Right lung (tissue), 5 donors: ENCODE measurements around the gene S1PR4. TPM values are rescaled to one million over a fixed set of nuclear protein-coding genes. Genes with fewer than 3 reads are reported as not detected.
"Not testable (repeated sequence)": the region's sequence is repeated elsewhere in the genome, so short reads cannot be mapped to it uniquely, and the experiment has no call there.

Experiments used
- DNase-seq, 2 donors: peaks; one replicate each; pipeline ENCODE4 v3.0.0-alpha.2; 2013
- polyA plus RNA-seq, 5 donors: library from polyadenylated mRNA; unstranded; fragments of 120-200 nt; gene quantifications; one replicate each; pipeline versions ENCODE4 v1.2.1 to v1.2.3, GENCODE V29; 2013; ENCODE audit warnings: inconsistent platforms in 1 of 5, low replicate concordance in 1 of 5; ENCODE audit not compliant: insufficient read length in 5 of 5, insufficient read depth in 1 of 5

Gene S1PR4
- polyA plus RNA-seq, 5 donors, result 1.2 to 2.8 (median 1.7) TPM

DNA sequence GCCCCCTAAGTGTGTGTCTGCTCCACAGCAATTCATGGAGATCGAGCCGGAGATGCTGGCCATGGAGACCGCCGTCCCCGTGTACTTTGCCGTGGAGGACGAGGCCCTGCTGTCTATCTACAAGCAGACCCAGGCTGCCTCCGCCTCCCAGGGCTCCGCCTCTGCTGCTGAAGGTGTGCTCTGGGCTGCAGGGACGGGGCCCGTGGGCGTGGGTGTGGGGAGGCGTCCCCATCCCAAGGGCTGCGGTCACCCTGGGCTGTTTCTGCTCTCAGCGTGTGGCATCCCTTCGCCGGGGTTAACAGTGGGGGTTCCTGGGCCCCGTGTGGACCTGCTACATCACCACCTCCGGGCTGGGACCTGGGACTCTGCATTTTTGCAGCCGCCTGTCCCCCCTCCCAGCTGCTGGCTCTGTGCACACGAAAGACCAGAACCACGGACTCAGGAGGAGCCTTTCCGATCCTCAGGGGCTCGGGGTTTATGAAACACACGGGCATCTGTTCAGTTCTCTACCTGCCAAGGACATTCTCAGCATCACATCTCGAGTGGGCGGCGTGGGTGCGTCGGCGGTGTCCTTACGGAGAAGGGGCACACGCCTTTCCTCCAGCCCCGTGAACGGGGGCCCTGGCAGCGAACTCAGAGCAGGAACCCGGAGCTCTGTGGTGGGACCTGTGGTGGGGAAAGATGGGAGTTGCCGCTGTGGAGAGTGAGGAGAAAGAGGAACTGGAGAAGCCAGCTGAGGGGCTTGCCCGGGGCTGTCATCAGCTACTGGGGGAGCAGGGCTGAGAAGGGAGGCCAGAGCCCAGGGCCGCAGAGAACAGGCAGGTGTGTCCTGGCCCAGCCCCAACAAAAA, 14.9 kb downstream of the S1PR4 start:
- no peak for DNase-seq

DNA sequence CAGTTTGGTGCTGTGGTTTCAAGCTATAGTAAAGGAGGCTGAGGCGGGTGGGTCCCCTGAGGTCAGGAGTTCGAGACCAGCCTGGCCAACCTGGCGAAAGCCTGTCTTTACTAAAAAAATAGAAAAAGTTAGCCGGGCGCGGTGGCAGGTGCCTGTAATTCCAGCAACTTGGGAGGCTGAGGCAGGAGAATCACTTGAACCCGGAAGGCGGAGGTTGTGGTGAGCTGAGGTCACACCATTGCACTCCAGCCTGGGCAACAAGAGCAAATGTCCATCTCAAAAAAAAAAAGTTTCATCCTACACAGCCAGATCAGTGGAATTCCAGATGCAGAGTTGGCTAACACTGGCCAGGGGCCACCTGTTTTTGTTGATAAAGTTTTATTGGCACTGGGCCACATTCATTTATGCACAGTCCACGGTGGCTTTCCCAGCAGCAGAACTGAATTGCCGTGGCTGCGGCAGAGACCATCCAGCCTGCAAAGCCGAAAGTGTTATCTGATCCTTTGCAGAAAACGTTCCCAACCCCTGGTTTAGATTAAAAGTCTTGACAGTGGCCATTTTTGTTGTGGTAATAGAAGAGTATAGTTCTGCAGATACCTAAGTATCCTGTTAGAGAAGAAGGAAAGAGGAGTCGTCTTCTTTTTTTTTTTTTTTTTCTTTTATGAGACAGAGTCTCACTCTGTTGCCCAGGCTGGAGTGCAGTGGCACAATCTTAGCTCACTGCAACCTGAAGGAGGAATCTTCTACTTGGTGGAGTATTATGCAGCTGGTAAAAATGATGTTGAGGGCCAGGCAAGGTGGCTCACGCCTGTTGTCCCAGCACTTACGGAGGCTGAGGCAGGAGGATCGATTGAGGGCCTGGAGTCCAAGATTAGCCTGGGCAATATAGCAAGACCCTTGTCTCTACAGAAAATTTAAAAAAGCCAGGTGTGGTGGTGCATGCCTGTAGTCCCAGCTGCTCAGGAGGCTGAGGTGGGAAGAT, 15.8 kb downstream of the S1PR4 start:
- DNase-seq, result no peak

DNA sequence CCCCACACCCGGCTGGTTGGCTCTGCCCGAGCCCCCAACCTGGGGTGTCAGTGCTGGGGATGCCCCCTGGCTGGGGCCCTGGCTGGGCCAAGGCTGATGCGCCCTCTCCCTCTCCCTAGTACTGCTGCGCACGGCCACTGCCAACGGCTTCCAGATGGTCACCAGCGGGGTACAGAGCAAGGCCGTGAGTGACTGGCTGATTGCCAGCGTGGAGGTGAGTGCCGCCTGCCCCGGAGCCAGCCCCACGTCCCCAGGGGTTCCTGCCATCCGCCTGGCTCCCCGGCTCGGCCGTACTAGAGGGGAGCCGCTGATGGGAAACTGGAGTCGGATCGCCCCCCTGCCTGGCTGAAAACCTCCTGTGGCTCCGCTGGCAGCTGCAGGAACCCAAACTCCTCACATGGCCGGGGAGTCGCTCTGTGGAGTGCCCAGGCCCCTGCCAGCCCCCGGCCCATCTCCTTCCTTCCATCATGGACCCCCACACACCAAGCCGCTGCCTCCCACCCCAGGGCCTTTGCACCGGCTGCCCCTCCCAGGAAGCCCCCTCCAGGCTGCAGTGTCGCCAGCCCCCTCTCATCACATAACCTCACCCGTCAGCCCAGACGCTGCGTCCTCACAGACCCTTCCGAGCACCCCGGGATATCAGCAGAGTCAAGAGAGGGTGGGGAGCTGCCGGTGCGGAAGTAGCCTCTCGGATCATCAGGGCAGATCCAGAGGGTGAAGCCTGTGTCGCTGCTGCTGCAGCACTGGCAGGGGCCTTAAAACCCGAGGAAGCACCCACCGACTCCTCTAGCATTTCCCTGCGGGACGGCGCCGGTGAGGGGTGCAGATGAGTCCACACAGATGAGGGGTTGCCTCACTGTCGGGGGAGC, 17.7 kb downstream of the S1PR4 start:
- no peak for DNase-seq

DNA sequence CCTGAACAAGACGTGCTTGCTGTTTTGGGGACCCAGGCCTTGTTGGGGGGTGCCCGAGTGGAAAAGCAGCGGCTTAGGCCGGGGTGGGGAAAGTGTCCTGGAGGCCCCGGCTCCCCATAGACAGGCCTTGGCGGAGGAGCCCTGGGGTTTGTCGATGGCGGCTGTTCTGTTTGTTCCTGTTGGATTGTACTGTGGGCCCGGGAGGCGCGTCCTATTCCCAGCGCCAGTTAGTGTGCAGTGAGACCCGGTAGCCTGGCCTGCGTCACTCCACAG, 18.3 kb downstream of the S1PR4 start:
- no peak for DNase-seq

DNA sequence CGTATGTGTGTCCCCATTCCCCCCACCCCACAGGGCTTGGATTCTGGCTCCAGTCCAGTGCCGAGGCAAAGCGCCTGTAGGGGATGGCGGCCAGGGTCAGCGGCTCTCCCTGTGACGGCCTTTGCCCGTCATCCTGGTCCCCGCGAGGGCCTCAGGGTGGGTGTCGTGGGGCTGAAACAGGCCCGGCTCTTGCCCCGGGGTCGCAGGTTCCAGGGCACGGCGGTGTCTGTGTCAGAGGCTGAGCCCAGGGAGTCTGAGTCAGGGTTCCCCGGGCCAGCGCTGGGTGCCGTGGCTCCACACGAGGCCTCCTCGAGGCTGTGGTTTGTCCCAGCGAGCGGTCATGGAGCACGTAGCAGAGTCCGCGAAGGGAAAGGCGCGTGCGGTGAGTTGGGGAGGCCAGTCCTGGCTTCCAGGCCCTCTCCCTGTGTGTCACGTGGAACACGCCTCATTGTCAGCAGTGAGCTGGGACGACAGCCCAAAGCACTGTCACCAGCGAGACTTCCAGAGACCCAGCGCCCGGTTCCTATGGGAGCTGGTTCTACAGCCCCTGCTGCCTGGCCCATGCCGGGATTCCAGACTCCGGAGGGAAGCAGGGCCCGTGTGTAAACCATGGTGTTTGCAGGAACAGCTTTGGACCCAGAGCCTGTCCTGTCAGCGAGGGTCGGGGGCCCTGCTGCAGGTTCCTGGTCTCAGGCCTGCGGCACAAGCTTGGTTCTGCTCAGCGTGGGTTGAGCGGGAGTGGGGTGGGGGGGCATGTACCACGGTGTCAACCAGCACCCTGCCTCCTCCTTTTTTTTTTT, 20.5 kb downstream of the S1PR4 start:
- no peak for DNase-seq

DNA sequence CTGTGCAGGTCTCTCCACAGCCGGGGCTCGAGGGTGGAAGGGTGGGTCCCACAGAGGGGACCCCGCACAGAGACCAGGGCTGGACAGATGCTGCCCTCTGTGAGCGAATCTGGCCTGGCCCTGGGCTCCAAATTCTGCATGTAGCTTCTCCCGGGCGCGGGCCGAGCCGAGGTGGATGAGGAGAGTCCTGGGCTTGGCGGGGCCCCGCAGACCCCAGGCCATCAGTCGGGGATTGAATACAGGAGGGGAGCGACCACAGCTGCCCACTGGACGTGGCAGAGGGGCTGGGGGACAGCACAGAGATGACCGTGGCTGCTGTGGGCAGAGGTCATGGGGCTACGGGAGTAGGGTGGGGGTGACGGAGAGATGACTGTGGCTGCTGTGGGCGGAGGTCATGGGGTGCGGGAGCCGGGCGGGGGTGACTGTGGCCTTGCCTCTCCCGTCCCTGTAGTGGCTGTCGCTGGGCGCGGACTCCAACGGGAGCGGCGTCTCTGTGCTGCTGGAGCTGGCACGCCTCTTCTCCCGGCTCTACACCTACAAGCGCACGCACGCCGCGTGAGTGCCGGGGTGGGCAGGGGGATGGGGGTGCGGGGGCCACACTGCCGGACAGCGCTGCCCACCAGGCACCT, 22.6 kb downstream of the S1PR4 start:
- no peak for DNase-seq

DNA sequence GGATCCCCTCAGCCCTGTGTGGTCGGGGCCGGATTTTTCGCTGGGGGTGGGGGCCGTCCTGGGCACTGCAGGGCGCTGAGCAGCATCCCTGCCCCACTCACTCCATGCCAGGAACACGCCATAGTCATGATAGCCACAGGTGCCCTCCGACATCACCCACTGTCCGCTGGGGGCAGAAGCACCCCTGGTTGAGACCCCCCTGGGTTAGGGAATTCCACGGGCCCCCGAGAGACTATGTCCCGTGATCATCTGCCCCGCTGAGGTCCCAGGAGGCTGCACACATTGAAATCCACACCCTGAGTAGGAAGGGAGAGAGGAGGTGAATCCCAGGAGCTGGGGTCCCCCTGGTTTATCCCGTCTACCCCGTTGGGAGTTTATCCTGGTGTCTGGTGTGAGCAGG, 23.3 kb downstream of the S1PR4 start:
- DNase-seq, result no peak

DNA sequence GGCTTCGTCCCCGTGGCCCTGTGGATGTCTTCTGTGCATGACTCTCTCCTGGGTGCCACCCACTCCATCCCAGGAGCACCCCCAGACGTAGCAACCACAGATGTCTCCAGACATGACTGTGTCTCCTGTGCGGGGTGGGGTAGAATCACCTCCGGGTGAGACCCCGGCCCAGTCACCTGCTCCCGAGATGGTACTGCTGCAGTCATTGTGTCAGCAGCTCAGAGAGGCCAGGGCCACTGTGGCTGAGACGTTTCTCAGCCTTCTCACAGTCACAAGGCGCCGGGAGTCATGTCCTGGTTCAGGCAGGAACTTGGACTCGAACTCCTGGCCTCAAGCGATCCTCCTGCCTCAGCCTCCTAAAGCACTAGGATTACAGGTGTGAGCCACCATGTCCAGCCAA, 23.8 kb downstream of the S1PR4 start:
- no peak for DNase-seq

DNA sequence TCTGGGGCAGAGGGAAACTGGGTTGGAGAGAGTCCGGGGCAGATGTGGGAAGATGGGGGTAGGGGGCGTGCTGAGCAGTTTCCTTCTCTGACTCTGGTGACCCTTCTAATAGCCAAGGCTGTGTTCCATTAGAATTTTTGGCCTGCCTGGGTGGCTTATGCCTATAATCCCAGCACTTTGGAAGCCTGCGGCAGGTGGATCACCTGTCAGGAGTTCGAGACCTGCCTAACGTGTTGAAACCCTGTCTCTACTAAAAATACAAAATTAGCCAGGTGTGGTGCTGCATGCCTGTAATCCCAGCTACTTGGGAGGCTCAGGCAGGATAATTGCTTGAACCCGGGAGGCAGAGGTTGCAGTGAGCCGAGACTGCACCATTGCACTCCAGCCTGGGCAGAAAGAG, 24.3 kb downstream of the S1PR4 start:
- DNase-seq, result not testable (repeated sequence)

DNA sequence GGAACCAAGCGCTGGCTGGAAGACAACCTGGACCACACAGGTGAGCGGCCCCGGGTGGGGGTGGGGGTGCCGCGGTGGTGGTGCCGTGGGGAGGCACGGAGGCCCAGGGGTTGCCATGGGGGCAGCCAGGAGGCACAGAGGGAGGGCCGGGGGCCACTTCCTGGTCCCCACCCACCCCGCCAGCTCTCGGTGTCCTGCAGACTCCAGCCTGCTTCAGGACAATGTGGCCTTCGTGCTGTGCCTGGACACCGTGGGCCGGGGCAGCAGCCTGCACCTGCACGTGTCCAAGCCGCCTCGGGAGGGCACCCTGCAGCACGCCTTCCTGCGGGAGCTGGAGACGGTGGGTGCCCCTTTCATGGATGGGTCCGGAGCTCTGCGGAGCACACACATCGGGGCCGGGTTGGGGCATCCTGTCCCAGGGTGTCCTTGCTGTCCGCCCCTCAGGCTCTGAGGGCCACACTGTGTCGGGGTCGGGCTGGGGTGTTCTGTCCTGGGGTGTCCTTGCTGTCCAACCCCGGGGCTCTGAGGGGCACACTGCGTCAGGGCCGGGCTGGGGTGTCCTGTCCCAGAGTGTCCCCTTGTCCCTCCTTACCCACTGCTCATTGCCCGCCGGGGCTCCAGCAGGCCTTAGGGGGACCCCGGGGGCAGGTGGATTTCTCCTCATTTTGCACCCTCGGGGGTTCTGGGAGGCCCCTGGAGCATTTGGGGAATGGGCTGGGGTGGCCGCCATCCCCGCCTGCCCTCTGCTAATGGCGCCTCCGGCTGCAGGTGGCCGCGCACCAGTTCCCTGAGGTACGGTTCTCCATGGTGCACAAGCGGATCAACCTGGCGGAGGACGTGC, 25.5 kb downstream of the S1PR4 start:
- no peak for DNase-seq

DNA sequence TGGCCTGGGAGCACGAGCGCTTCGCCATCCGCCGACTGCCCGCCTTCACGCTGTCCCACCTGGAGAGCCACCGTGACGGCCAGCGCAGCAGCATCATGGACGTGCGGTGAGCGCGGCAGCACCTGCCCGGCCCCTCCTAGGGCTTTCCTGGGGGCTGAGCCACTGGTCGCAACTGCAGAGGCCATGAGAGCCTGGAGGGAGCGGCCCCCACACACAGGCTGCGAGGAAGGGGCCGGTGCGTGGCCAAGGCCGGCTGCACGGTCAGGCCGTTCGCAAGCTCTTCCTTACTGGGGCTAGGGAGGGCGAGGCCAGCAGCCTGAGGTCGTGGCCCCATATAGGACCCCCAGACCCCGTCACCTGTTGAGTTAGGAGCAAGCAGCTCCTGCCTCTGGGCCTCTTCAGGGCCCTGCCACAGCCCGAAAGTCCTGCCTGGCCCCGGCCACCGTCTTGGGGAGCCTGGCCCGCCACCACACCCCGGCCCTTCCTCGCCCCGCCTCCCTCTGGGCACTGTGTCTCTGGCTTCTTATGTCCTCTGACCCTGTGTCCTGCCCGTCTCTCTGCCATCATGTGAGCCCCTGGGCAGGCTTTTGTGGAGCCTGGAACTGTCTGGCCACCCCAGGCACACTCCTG, 26.2 kb downstream of the S1PR4 start:
- DNase-seq, result no peak

DNA sequence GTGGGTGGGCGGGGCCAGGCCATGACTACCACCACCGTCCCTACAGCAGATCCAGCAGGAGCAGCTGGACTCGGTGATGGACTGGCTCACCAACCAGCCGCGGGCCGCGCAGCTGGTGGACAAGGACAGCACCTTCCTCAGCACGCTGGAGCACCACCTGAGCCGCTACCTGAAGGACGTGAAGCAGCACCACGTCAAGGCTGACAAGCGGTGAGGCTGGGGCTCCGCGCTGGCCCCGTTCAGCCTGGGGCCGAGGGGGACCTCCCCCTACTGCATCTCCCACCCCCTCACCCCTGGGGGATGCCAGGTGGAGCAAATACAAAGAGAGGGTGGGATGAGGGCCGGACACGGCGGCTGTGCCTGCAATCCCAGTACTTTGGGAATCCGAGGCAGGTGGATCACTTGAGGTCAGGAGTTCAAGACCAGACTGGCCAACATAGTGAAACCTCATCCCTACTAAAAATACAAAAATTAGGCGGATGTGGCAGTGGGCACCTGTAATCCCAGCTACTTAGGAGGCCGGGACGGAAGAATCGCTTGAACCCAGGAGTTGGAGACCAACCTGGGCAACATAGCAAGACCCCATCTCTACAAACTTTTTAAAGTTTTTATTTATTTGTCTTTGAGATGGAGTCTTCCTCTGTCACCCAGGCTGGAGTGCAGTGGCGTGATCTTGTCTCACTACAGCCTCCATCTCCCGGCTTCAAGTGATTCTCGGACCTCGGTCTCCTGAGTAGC, 27.8 kb downstream of the S1PR4 start:
- DNase-seq, result no peak

DNA sequence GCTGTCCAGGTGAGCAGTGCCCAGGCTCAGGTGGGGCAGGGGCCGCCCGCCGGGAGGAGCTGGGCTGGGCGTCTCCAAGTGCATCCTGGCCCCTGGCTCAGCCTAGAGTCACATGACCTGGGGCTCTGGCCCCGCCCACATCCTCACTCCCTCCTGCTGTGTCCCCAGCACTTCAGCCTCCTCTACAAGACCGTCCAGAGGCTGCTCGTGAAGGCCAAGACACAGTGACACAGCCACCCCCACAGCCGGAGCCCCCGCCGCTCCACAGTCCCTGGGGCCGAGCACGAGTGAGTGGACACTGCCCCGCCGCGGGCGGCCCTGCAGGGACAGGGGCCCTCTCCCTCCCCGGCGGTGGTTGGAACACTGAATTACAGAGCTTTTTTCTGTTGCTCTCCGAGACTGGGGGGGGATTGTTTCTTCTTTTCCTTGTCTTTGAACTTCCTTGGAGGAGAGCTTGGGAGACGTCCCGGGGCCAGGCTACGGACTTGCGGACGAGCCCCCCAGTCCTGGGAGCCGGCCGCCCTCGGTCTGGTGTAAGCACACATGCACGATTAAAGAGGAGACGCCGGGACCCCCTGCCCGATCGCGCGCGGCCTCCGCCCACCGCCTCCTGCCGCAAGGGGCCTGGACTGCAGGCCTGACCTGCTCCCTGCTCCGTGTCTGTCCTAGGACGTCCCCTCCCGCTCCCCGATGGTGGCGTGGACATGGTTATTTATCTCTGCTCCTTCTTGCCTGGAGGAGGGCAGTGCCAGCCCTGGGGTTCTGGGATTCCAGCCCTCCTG, 29.1 kb downstream of the S1PR4 start:
- DNase-seq, result no peak

DNA sequence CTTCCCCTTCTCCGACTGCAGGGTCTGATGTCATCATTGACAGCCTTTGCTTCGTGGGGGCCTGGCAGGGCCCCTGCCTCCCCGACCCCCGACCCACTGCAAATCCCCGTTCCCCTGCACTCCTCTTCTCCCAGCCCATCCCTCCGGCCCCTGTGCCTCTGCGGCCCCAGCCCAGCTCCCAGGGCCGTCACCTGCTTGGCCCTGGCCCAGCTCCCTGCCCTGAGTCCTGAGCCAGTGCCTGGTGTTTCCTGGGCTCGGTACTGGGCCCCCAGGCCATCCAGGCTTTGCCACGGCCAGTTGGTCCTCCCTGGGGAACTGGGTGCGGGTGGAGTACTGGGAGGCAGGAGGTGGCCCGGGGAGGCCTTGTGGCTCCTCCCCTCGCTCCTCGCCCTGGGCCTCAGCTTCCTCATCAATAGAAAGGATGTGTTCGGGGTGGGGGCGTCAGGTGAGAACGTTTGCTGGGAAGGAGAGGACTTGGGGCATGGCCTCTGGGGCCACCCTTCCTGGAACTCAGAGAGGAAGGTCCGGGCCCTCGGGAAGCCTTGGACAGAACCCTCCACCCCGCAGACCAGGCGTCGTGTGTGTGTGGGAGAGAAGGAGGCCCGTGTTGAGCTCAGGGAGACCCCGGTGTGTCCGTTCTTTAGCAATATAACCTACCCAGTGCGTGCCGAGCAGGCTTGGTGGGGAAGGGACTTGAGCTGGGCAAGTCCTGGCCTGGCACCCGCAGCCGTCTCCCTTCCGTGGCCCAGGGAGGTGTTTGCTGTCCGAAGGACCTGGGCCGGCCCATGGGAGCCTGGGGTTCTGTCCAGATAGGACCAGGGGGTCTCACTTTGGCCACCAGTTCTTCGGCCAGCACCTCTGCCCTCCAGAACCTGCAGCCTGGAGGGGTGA, 30.0 kb downstream of the S1PR4 start:
- DNase-seq, result no peak

DNA sequence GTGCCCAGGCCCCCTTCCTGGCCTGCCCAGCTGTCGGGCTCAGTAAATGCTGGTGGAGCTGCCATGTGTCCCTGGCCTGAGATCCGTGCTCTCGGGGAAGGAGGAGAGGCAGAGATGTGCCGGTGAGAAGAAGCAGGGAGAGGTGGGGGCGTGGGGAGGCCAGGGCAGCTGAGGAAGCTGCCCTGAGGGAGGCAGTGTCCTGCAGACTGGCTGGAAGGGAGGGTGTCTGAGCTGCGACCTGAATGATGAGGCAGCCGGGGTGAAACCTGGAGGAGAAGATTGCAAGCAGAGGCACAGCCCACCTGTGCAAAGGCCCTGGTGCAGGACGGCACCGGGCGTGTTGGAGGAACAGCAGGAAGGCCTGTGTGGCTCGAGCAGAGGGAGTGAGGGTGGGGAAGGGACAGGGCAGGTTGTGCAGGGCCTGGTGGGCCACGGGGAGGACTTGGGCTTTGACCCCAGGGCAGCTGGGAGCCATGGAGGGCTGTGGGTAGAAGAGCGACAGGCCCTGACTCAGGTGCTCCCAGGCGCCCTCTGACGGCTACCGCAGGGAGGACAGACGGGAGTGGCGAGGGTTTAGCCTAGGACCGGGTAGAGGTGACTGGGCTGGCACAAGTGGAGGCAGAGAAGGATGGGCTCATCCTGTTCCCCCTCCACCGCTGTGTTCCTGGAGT, 31.9 kb downstream of the S1PR4 start:
- peak in 1 of 2 donors; percentile 3 for DNase-seq

DNA sequence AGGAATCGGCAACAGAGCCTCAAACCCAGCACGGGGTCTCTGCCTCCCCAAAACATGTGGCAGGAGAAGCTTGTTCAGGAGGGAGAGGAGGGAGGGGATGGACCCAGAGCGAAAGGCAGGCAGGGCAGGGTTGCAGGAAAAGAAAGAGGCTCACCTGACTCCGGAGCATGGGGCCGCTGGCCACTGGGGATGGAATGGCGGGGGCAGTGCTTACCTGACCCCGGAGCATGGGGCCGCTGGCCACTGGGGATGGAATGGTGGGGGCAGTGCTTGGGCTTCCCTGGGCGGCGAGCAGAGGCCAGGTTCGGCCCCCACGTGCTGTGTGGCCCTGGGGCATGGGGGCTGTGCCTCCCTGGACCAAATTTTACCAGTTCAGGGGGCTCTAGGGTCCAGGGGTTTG, 32.6 kb downstream of the S1PR4 start:
- no peak for DNase-seq
